ENCODE results near the gene APOC3.

The APOC3 gene

GRCh38 chr11:116813170-116813569 lies 16.5 kb upstream of the APOC3 start:
- Histone ChIP-seq H3K27me3 (no peaks in the 10 kb centered on the region), H3K9me3 (replicated peaks in 1 of 11) (no peaks in the 10 kb centered on the region), H4K20me1 (no peaks in the 10 kb centered on the region), H3K4me2 (no peak overlapping the region), H3K27ac (no peak overlapping the region), H3K4me1 (no peaks in the 10 kb centered on the region), H3K36me3 (no peaks in the 10 kb centered on the region), H3K9ac (no peak overlapping the region), H3K4me3 (no peak overlapping the region)
- no peak for TF ChIP-seq Cebpa-rat (IDR thresholded peaks at IDR 0.05)

GRCh38 chr11:116813781-116814471 lies 15.8 kb upstream of the APOC3 start:
- Histone ChIP-seq H3K9me3 (replicated peaks in 1 of 11) (no peaks in the 10 kb centered on the region), H3K36me3 (no peaks in the 10 kb centered on the region), H4K20me1 (no peaks in the 10 kb centered on the region), H3K4me3 (no peak overlapping the region), H3K27me3 (no peaks in the 10 kb centered on the region), H3K4me2 (no peak overlapping the region), H3K9ac (no peak overlapping the region), H3K4me1 (no peaks in the 10 kb centered on the region), H3K27ac (no peak overlapping the region)
- TF ChIP-seq Cebpa-rat (IDR thresholded peaks at IDR 0.05), result no peak

GRCh38 chr11:116814502-116814901 lies 15.2 kb upstream of the APOC3 start:
- Histone ChIP-seq H3K4me1 (no peaks in the 10 kb centered on the region), H3K4me2 (no peak overlapping the region), H3K27ac (no peak overlapping the region), H3K36me3 (no peaks in the 10 kb centered on the region), H3K9me3 (replicated peaks in 1 of 11) (no peaks in the 10 kb centered on the region), H4K20me1 (no peaks in the 10 kb centered on the region), H3K27me3 (no peaks in the 10 kb centered on the region), H3K9ac (no peak overlapping the region), H3K4me3 (no peak overlapping the region)
- TF ChIP-seq Cebpa-rat (IDR thresholded peaks at IDR 0.05), result no peak

GRCh38 chr11:116819049-116819448 lies 10.7 kb upstream of the APOC3 start:
- H3K9ac ChIP-seq, result no peak overlapping the region

GRCh38 chr11:116821050-116821918 lies 8.4 kb upstream of the APOC3 start:
- no peak overlapping the region for H3K4me2 ChIP-seq
- H3K9ac ChIP-seq, result no peak overlapping the region
- no peak for TF ChIP-seq Cebpa-rat (IDR thresholded peaks at IDR 0.05)
- H3K4me1 ChIP-seq, result no peaks in the 10 kb centered on the region
- H3K4me3 ChIP-seq, result no peak overlapping the region
- H3K27me3 ChIP-seq, result no peaks in the 10 kb centered on the region
- no peak overlapping the region for H3K27ac ChIP-seq
- no peaks in the 10 kb centered on the region for H4K20me1 ChIP-seq
- no peaks in the 10 kb centered on the region for H3K9me3 ChIP-seq (replicated peaks in 1 of 11)
- no peaks in the 10 kb centered on the region for H3K36me3 ChIP-seq

More at GRCh38 chr11:116819049-116819448, 10.7 kb upstream of the APOC3 start:
- Histone ChIP-seq H3K36me3 (no peaks in the 10 kb centered on the region), H3K9me3 (replicated peaks in 1 of 11) (no peaks in the 10 kb centered on the region), H3K4me3 (no peak overlapping the region), H3K4me2 (no peak overlapping the region), H3K27ac (no peak overlapping the region), H3K27me3 (no peaks in the 10 kb centered on the region), H4K20me1 (no peaks in the 10 kb centered on the region), H3K4me1 (no peaks in the 10 kb centered on the region)
- no peak for TF ChIP-seq Cebpa-rat (IDR thresholded peaks at IDR 0.05)

GRCh38 chr11:116822575-116822974 lies 7.1 kb upstream of the APOC3 start:
- H3K4me2 ChIP-seq, result no peak overlapping the region
- H3K9me3 ChIP-seq (replicated peaks in 1 of 11), result no peaks in the 10 kb centered on the region
- no peak overlapping the region for H3K4me3 ChIP-seq
- no peaks in the 10 kb centered on the region for H3K27me3 ChIP-seq
- no peaks in the 10 kb centered on the region for H4K20me1 ChIP-seq
- TF ChIP-seq Cebpa-rat (IDR thresholded peaks at IDR 0.05), result no peak
- no peaks in the 10 kb centered on the region for H3K36me3 ChIP-seq
- no peak overlapping the region for H3K9ac ChIP-seq
- no peak overlapping the region for H3K27ac ChIP-seq
- H3K4me1 ChIP-seq, result no peaks in the 10 kb centered on the region

GRCh38 chr11:116823031-116823843 lies 6.5 kb upstream of the APOC3 start, which contains the start of gene APOA4:
TSS of gene APOA4 (minus strand) at chr11:116823304. CDS start at chr11:116823191, 113 bp downstream.
- Histone ChIP-seq H3K9ac (no peak within 1 kb of the TSS), H3K27ac (no peak within 1 kb of the TSS), H3K4me3 (no peak within 1 kb of the TSS), H3K36me3 (no peaks in the 10 kb centered on the region), H3K27me3 (no peaks in the 10 kb centered on the region), H3K9me3 (replicated peaks in 1 of 11) (no peaks in the 10 kb centered on the region), H3K4me1 (no peaks in the 10 kb centered on the region), H4K20me1 (no peaks in the 10 kb centered on the region), H3K4me2 (no peak within 1 kb of the TSS)
- TF ChIP-seq Cebpa-rat (IDR thresholded peaks at IDR 0.05), result no peak

- TF ChIP-seq Cebpa-rat (IDR thresholded peaks at IDR 0.05), result no peak
Measured at GRCh38 chr11:116825434-116825833, 4.3 kb upstream of the APOC3 start.

More at GRCh38 chr11:116825434-116825833, 4.3 kb upstream of the APOC3 start:
- Histone ChIP-seq H3K4me2 (no peak overlapping the region), H3K36me3 (no peaks in the 10 kb centered on the region), H4K20me1 (no peaks in the 10 kb centered on the region), H3K9me3 (replicated peaks in 1 of 11) (no peaks in the 10 kb centered on the region), H3K27ac (no peak overlapping the region), H3K4me1 (peaks cover 0 to 13% (median 9%) of the 10 kb centered on the region in 10 experiments; a peak in 18 of 20 replicates), H3K27me3 (no peaks in the 10 kb centered on the region), H3K4me3 (no peak overlapping the region), H3K9ac (no peak overlapping the region)

Measured in BLaER1 treated with 17β-estradiol and CSF1 and Interleukin-3, amounts not matched to agents 10 nM and 100 nM (cell line).